Activated CD4-positive, alpha-beta T cell treated with anti-CD3 and anti-CD28 coated beads, Interleukin-2, amount 50 U/mL, for 1 hour (primary cell): ENCODE data around the gene VIPR2.
"Not testable (repeated sequence)": the region's sequence is repeated elsewhere in the genome, so short reads cannot be mapped to it uniquely, and the experiment has no call there.

Experiments
- DNase-seq: peaks from one replicate; pipeline ENCODE4 v3.0.0-alpha.2; 2020

VIPR2 gene

DNA sequence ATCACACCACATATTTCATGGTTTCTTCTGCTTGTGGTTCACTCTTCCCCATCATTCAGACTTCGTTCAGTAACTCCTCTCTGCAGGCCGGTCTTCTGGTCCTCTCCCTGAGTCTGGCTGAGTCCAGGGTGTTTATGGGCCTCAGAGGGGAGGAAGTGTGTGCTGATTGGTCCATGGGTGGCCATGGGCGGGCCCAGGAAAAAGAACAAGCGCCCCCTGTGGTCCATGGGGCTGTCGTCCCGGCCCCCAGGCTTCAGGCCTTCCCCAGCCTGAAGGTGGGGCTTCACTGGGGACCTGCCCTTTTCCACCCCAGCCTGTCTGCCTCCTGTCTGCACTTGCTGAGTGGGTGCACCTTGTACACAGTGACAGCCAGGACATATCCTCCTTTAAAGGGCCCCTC, 123.7 kb downstream of the VIPR2 start:
- no peak for DNase-seq

DNA sequence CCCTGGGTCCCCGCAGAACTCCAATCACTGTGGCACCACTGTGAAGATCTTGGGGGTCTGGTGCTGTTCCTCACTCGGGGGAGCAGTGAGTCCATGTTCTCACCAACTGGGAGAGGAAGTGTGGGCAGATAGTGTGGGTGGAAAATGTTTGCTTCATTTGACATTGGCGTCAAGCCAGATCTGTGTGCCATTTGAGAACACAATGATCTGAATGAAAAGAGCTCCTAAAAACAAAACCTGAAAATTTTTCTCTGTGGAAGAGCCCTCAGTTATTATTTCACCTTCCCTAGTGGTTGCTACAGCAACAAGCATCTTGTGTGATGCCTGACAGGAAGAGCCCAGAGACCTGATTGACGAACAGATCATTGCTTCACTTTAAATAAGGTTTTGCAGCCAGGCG, 125.6 kb downstream of the VIPR2 start:
- DNase-seq: no peak

DNA sequence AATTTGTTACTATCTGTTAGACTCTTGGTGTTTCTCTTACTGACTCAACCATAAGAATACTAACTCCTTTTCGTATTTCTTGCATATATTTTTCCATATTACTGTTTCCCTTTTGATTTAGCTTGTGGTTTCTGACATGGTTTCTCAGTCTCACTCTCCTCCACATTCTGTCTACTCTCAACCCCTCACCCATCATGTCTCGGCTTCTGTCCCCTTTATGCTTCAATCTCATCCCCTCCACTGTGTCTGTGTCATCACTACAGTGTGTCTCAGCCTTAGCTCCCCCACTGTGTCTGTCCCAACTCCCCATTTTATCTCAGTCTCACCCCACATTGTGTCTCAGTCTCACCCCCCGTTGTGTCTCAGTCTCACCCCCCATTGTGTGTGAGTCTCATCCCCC, 126.9 kb downstream of the VIPR2 start:
- no peak for DNase-seq

DNA sequence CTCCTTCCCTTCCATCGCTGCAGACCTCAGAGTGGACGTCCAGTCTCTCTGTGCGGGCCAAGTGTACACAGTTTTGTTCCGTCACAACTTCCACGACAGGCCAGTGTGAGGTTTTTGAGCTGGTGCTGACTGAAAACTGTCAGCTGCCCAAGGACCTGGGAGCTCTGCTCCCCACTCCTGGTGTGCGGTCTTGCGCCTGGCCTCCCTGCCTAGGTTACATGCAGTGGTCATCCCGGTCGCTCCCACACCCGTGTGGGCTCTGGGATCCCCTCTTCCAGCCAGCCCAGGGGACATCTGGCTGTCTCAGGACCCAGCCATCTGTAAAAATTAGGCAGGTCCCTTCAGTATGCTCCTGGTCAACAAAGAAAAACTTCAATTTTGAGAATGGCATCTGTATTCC, 127.5 kb downstream of the VIPR2 start:
- no peak for DNase-seq

DNA sequence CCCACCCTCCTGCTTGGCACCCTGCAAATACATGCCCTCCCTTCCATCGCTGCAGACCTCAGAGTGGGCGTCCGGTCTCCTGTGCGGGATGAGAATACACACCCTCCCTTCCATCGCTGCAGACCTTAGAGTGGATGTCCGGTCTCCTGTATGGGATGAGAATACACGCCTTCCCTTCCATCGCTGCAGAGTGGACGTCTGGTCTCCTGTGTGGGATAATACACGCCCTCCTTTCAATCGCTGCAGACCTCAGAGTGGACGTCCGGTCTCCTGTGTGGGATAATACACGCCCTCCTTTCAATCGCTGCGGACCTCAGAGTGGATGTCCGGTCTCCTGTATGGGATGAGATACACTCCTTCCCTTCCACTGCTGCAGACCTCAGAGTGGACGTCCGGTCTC, 128.1 kb downstream of the VIPR2 start:
- no peak for DNase-seq

DNA sequence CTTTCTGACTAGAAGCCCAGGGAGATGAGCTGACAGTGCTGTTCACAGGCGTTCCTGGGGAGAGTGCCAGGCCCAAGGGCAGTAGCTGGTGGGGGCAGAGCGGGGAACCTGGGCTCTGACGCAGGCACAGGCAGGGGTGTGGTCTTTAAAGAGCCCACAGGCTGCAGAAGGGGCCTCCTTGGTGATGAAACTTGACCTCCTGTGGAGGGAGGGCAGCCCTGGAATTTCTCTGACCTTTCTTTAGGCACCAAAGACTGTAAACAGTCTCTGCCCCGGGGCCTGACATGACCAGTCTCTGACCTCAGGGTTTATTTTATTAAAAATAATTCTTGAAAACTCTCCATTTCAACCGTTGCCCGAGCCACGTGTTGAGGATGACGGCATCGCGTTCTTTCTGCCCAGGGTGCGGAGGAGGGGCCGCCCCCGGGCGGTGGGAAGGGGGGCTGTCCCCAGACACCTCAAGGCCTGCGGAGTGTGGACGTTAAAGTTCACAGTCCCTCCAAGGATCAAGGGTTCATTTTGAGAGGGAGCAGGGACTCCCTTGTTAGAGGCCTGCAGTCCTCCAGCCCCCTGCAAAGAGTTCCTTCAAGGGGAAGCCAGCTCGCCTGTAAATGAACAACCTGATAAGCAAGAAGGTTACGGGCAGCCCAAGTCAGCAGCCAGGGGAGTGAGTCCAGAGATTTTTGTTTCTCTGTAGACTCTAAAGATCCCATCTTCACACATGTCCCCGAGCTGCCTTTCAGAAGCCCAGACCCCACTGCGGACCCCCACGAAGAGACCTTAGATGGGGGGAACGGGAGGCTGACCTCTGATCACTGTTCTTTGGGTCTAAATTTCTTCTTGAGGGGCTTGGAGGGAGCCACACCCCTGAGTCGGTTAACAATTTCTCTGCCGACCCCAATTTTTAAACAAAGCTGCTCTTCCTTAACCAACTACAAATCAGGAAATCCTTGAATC, 128.9 kb downstream of the VIPR2 start:
- no peak for DNase-seq

DNA sequence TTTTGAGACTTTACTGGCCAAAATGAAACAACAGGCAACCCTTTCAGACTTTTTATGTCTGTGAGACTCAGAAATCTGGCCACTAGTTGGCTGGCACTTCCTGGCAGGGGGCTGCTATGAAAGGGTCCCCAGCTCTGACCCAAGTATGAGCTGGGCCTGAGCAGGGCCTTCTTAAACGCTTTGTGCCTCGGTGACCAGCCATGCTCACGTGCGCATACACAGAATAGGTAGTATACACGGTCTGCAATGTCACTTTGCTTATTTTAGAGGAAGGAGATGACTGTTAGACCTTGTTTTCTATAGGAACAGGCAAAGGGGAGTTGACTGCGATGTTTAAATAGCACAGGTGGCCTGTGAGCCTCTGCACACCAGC, 129.6 kb downstream of the VIPR2 start:
- DNase-seq: no peak

DNA sequence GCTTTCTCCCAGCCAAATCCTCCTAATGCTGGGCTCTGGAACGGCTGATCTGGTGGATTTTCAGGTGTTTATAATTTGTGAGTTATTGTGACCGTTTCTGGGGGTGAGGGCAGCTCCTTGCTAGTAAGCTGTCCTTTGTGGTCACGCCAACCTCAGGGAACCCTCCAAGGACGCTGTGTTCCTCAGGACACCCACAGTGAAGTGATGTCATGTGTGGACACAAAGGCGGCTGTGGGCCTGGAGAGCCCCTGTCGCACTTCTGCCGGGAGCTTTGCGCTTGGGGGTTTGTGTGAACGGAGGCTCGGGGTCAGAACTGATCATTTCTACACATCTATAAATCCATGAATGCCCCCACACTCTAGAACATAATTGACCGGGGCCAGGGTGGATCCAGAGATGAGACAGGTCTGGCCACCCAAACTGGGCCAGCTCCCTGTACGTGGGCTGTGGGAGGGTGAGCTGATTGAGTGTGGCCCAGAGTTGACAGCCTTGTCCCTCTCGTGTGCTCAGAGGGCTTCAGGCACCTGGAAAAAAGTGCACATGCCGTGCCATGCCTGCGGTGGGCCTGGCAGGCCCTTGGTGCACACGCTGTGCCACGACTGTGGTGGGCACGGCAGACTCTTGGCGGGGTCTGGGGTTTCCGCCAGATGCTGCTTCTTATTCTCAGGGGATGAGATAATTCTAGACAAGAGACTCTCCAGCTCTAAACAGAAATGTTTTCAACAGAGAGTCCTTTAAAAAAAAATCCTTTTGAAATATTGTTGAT, 130.2 kb downstream of the VIPR2 start:
- no peak for DNase-seq

DNA sequence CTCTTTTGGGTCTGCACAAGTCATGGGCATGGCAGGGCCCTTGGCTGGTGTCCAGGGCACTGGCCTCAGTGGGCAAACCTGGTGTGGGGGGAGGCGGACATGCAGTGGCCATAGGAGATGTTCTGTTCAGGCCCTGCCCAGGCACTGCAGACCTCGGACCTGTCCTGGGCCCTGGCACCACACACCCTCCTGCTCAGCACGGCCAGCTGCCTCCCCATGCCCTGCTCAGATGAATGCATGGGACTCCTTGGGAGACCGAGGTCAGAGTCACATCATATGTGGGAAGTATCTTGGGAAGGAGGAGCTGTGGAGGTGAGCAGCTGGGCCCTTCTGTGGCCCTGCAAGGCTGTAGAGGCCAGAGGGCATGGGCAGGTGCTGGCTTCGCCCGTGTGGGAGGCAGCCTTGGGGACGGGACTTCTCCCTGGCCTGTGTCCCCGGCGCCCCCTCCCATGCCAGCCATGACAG, 130.8 kb downstream of the VIPR2 start:
- DNase-seq: no peak

DNA sequence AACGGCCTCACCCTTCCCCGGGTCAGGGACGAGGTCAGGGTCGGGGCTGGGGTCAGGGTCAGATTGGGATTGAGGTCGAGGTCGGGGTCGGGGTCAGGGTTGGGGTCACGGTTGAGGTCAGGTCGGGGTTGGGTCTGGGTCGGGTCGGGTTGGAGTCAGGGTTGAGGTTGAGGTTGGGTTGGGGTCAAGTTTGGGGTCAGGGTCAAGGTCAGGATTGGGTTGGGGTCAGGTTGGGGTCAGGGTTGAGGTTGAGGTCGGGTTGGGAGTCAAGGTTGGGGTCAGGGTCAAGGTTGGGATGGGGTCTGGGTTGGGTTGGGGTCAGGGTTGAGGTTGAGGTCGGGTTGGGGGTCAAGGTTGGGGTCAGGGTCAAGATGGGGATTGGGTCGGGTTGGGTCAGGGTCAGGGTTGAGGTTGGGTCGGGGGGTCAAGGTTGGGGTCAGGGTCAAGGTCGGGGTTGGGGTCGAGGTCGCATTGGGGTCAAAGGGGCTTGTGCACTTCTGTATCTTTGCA, 131.4 kb downstream of the VIPR2 start:
- no peak for DNase-seq

DNA sequence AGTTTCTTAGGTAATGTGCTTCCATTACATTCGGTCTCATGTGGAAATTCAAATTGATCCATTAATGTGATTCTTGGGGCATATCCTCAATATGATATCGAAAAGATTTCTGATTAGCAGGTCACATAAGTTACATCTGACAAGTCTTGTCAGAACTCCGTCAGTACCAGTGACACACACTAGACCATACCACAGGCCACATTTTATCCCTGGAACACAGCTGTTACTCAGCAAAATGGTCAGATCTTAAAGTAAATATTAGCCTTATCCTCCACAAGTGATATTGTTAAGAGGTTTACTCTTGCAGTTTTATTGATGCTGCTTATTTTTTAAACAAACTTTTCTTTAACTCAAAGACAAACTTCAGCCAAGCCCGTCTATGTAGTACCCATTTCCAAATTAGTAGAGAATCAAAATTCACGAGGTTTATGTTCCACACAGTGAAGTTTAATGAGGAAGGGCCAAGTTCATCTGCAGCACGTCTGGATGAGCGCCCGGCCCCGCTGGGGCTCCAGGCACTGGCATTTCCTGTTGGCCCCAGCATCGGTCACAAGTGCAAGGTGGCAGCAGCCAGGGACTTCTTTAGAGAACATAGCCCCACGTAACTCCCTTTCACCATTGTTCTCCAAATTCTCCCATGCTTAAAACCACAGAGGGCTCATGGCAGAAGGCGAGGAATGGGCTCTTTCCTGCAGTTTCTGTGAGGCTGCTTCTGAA, 132.2 kb downstream of the VIPR2 start:
- DNase-seq: no peak

DNA sequence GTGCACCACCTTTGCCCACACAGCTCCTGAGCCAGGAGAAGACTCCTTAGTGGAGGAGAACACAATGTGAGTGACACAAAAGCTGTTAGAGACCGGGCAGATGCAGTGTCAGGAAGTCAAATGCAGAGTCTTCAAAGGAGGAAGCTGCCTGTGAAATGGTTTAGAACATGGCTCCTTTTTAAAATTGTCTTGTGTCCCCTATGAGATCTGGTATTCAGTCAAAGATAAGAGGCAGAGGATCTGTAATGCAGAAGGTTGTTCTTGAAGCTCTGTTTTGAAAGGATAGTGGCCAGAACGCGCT, 133.0 kb downstream of the VIPR2 start:
- DNase-seq: no peak

DNA sequence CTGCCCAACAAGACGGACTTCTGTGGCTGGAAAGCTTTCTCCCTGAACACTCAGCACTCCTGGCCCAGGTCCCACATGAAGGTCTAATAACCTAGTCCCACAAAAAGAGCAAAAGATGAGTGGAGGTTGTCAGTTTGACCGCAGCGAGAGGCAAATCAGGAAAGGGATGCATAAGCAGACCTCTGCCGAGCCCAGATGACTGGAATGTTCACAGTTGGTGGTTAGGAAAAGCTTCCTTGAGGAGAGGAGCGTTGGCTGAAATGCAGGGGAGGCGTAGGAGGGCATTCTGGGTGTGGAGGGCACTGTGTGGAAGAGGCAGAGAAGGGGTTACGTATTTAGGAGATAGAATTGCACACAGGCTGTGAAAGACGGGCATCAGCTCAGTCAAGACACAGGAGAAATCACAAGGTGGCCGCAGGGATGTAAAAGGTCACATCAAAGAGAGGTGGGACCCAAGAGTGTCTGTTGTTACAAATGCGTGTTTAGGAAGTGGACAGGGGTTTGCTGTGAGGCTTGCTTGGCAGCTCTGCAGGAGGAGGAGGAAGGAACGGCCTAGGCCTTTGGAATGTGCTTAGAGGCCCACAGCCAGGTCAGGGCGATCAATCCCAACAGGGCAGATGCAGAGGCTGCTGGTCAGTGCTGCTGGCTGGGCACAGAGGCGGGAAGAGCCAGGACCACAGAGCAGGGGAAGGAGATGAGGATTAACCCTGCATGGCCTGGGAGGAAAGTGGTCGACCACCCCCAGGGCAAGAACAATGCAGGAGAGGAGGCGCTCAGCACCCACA, 133.5 kb downstream of the VIPR2 start:
- DNase-seq: no peak

DNA sequence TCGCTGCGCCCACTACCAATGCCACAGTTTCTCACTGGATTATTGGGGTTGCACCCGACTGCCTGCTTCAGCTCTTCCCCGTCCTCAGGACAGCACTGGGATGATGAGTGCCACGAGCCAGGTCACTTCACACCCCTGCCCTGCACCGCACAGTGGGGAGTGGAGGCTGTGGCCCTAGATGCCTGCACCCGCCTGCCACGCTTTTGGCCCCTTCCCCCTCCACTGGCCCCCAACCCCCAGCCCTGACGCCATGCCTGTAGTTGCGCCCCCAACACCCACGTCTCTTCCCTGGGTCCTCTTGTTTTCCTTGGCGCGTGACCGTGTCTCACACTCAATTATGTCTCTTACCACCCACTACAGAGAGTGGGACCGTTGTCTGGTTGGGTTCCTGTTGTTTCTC, 134.3 kb downstream of the VIPR2 start:
- no peak for DNase-seq

DNA sequence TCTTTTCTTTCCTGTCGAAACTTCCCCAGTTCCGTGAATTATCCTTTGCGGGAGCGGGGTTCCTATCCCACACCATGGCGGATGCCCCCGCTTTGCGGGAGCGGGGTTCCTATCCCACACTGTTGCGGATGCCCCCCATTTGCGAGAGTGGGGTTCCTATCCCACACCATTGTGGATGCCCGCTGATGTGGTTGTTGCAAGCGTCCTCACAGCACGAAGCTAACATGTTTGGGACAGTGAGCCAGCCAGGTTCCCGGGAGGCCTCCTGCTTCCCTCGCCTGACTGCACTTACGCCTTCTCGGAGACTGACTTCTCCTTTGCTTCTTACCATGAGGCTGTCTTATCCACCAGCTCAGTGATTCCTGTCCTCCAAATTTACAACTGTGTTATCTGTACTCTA, 134.7 kb downstream of the VIPR2 start:
- DNase-seq: no peak

DNA sequence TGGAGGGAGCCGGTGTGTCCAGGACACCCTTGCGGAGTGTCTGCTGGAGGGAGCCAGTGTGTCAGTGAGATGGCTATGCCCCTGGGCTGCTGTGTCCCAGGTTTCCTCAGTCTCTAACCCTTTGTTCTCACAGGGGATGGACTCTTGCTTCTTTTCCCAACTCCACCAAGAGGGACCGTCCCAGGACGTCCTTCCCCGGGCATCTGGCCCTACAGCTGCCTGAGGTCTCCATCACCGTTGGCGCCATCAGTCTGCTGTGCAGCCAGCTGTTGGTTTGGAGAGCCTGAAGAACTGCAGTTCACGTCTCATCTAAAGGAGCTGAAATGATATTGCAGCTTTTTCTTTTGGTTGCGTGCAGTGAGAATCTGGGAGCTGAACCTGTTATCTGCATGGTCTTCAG, 136.2 kb downstream of the VIPR2 start:
- DNase-seq: no peak

DNA sequence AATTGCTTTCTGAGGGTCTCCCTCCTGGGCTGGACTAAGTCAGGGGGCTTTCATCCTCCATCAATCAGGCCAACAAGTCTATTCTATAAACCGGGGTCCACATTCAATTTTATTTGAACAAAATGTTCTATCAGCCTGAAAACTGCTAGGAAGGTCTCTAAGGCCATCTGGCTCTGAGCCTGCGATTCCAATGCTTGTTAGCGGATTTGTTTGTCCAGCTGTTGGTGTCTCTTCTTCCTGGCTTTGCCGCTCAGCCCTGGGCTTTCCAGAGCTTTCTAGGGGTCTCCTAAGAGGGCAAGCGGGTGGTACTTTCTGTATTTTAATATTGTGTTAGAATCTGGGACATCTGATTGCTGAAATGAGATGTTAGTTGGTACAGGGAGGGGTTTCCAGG, 136.7 kb downstream of the VIPR2 start:
- no peak for DNase-seq

DNA sequence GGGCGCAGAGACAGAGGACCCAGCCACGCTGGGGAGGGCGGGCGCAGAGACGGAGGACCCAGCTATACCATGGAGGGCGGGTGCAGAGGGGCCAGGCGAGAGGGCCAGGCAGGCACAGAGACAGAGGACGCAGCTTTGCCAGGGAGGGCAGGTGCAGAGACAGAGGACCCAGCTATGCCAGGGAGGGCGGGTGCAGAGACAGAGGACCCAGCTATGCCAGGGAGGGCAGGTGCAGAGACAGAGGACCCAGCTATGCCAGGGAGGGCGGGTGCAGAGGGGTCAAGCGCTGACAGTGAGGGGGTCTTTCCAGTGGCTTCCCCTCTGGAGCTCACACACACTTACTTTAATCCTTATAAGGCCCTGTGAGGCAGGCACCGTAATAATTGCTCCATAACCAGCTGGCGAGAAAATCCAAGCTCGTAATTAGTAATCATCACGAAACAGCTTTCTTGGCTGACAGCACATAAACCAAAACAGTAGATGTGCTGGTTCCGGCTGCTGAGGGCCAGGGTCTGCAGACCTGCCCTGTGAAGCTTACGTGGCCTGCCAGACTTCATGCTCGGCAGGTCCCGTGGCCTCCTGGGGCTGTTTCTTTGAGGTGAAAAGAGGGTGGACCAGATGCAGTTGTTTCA, 137.2 kb downstream of the VIPR2 start:
- no peak for DNase-seq

DNA sequence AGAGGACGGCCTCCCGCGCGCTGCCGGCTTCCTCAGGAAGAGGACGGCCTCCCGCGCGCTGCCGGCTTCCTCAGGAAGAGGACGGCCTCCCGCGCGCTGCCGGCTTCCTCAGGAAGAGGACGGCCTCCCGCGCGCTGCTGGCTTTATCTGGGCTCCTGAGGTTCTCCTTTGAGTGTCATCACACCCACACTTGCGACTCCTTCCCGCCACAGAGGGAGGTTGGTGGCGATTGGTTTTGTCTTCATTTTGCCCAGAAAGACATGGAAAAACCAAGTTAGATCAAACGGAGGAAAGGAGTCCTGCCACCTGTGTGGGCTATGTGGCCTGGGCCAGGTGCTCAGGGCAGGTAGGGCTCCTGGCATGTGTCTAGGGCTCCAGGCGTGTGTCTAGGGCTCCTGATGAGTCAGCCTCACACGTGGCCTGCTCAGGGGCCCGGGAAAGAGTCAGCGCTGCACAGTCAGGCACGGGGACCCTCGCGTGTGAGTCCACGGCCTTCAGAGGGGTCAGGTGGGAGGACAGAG, 138.0 kb downstream of the VIPR2 start:
- DNase-seq: no peak

DNA sequence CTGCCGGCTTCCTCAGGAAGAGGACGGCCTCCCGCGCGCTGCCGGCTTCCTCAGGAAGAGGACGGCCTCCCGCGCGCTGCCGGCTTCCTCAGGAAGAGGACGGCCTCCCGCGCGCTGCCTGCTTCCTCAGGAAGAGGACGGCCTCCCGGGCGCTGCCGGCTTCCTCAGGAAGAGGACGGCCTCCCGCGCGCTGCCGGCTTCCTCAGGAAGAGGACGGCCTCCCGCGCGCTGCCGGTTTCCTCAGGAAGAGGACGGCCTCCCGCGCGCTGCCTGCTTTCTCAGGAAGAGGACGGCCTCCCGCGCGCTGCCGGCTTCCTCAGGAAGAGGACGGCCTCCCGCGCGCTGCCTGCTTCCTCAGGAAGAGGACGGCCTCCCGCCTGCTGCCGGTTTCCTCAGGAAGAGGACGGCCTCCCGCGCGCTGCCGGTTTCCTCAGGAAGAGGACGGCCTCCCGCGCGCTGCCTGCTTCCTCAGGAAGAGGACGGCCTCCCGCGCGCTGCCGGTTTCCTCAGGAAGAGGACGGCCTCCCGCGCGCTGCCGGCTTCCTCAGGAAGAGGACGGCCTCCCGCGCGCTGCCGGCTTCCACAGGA, 138.6 kb downstream of the VIPR2 start:
- DNase-seq: not testable (repeated sequence)

DNA sequence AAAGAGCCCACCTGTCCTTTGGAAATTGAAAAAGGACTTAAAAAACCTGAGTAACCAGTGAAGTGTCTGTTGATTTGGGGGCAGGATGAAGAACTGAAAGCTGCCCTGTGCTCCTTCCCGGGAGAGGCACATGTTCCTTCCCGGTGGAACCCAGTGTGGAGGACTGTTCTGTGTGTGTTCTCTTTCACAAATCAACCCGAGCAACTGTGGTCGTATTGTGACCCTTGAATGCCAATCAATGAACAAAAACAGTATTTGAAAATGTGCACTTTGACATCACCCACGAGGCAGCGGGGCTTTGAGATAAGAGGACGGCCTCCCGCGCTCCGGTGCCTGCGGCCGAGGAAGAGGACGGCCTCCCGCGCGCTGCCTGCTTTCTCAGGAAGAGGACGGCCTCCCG, 139.0 kb downstream of the VIPR2 start:
- DNase-seq: no peak

DNA sequence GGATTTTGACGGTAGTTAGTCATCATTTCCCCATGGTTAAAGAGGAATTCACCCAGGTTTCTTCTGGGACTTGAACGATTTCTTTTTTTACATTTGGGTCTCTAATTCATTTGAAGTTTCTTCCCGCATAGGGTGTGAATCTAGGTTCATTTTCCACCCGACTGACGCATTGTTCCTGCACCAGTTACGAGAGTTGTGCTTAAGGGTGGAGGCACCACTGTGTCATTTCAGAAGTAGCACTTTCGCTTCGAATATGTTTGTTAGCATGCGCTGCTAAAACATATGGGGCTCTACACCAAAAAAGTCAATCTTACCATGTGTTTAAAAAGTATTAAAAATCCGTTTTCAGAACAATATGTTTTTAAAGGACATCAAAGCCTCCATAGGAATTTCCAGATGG, 140.3 kb downstream of the VIPR2 start:
- DNase-seq: no peak
